OCI-M2 (cell line): Measurements from ENCODE around the gene CCDC50.

ENCODE experiments used
- DNase-seq: peaks from one replicate; lab custom pipeline; 2025; ENCODE audit not compliant: unreplicated experiment; lab: John Stamatoyannopoulos, UW

Gene CCDC50

GRCh38 chr3:191345334-191345733 is 16.1 kb downstream of the CCDC50 start:
- DNase-seq: no peak

GRCh38 chr3:191347228-191347627 is 18.0 kb downstream of the CCDC50 start:
- no peak for DNase-seq

GRCh38 chr3:191348098-191348497 is 18.9 kb downstream of the CCDC50 start:
- DNase-seq: no peak

- no peak for DNase-seq
These were observed 21.3 kb downstream of the CCDC50 start for GRCh38 chr3:191350396-191351090.

DNA sequence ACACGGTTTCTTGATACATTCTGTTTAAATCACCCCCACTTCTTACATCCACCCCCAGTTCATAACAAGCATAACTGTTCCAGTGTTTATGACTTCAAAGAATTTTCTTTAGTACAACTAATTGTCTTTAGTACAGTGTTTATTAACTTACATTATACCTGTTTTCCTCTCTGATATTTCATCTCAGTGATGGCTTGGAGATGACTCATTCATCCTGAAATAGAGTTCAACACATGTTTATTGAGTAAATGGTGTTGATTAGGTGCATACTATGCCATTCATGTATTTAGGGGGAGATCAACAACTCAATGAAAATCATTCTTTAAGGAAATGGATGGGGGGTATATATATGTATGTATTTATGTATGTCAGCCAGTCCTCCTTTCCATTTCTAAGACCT is 22.8 kb downstream of the CCDC50 start:
- no peak for DNase-seq

DNA sequence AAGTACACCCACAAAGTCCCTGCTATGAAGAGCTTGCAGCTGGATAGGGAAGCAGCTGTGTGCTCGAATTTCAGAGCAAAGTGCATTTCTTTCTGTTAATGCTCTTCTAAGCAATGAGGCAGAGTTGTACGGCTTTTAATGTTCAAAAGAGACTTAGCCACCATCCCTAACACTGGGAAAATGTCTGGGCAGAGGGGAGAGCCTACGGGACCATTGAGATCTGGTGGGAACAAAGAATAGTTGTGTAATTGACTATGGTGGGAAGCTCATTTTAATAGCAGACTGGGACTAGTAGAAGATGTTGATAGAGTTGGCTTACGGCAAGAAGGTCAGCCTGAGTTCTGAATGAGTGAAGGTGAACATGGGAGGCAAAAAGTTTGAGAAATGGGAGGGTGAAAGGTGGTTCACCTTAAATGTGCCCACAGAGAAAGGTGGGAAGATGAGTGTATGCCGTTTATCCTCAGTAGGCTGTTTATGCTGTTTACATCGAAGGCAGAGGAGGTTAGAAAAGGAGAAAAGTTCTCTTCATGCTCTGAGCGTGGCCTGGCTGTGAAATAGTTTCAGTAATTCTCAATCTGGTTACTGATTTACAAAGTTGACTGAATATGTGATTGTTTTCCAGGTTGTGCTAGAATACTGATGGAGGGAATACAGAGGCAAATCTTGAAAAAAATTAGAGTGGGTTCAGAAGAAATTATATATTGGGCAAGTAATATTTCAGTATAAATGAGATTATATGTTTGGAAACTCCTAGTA is 24.0 kb downstream of the CCDC50 start:
- DNase-seq: no peak

DNA sequence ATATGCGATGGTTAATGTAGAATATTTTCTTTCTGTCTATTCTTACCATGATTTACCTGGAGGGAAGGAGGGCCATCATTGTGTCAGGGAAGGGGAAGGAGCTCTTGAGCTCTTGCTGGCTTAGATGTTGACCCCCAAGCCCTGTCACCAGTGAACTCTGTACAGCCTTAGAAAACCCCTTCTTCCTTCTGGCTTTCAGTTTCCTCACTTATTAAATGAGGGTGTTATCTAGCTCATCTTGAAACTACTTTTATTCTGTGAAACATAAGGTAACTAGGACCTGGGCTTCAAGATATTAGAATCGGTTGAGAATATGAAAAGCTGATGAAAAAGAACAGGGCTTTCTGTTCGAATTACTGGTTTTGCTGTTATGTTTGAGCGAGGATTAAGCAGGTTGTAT is 26.2 kb downstream of the CCDC50 start:
- DNase-seq: no peak

DNA sequence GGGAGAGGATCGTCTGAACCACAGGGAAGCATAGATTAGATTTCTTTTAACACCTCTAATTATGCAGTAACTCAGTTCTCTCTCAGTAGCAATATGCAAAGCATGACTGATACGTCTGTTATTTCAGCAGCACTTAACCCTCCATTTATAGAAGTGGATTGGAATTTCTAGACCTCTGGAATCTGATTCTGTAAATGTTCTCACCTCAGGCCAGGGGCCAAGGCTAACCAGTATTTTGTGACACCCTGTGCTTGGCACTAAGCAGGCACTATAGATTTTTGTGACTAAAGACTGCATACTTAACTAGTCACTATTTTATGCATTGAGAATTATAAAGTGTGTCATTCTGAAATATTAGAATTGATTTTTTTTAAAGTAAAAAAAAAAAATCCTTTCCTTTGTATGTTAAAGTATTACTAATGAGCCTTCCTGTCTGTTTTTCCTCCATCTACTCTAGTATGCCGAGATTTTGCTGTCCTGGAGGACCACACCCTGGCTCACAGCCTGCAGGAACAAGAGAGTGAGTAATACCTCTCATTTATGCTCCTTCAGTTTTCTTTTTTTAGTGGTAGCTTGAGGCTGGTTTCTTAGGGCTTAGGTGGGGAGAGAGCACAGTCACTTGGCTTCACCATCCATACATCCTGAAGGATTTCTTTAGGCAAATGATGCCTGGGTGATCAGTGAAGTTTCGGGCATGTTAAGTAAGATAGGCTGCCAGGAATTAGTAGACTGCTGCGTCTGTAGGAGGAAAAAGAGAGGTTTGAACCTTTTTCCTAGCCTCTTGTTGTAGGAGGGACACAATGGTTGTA is 27.6 kb downstream of the CCDC50 start:
- no peak for DNase-seq

GRCh38 chr3:191357909-191358308 is 28.7 kb downstream of the CCDC50 start:
- no peak for DNase-seq

- DNase-seq: no peak
These were observed 29.7 kb downstream of the CCDC50 start for GRCh38 chr3:191358929-191359328.

- no peak for DNase-seq
These were observed 31.4 kb downstream of the CCDC50 start for GRCh38 chr3:191360620-191361019.

DNA sequence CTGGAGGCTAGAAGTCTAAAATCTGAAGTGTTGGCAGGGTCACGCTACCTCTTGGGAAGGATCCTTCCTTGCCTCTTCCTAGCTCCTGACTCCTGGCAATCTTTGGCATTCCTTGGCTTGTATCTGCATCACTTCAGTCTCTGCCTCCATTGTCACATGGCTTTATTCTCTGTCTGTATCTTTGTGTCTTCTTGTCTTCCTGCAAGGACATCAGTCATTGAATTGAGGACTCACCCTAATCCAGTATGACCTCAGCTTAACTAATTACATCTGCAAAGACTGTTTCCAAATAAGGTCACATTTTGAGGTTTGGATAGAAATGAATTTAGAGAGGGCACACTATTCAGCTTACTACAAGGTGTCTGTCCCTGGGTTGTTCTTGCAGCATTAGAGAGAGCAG is 32.3 kb downstream of the CCDC50 start:
- no peak for DNase-seq

DNA sequence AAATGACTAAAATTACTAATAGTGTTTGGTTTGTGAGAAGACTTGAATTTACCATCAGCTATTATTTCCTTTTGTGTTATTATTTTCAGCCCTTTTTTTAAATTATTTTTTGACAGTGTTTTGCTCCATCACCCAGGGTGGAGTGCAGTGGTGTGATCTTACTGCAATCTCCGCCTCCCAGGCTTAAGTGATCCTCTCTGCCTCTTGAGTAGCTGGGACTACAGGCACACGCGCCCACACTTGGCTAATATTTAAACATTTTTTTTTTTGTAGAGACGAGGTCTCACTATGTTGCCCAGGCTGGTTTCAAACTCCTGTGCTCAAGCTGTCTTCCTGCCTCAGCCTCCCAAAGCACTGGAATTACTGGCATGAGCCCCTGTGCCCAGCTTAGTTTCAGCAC is 32.8 kb downstream of the CCDC50 start:
- DNase-seq: no peak

DNA sequence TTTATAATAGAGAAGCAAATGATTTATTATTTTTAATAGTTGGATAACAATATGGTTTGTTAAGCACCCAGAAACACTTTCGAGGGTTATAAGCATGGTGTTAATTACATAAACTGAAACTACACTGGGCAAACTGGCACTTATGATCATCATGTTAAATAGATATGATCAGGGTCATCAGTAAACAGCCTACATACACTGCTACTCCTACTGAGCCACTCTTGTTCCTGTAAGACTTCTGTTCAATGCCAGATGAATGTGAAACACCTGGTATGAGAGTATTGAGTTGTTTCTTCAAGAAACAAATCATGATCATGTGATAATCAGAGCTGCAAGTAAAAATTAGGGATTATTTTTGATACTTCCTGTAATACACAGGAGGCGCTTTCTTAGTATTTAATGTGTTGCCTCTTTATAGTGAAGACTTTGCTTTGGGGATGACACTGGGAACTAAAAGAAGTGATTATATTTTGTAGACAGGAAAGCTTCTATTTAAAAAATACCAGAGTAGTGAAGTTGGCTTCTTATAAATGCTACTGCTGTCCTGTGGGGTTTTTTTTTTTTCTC is 33.4 kb downstream of the CCDC50 start:
- no peak for DNase-seq

GRCh38 chr3:191363221-191363620 is 34.0 kb downstream of the CCDC50 start:
- DNase-seq: no peak

DNA sequence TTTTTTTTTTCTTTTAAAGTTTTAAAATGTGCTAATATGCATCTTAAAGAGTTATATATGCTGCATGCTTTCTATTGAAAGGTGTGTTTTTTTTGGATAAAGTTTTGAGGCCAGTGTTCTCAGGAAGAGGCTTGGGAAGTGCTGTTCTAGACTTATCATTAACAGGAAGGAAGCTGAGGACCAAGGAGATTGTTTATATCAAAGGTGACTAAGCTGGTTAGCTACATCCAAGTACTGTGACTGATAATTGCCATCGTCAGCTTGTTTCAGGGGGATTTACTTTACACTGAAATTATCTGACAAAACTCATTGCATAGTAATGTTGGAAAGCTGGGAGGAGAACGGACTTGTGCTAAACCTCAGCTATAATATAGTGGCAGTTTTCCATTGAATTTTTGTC is 37.5 kb downstream of the CCDC50 start:
- no peak for DNase-seq

- no peak for DNase-seq
These were observed 39.8 kb downstream of the CCDC50 start for GRCh38 chr3:191368755-191369615.

- DNase-seq: no peak
These were observed 40.4 kb downstream of the CCDC50 start for GRCh38 chr3:191369616-191370010.

GRCh38 chr3:191372122-191372521 is 42.9 kb downstream of the CCDC50 start:
- DNase-seq: no peak

GRCh38 chr3:191373327-191373726 is 44.1 kb downstream of the CCDC50 start:
- no peak for DNase-seq
